ENCODE data around the gene CTU2.

DNA sequence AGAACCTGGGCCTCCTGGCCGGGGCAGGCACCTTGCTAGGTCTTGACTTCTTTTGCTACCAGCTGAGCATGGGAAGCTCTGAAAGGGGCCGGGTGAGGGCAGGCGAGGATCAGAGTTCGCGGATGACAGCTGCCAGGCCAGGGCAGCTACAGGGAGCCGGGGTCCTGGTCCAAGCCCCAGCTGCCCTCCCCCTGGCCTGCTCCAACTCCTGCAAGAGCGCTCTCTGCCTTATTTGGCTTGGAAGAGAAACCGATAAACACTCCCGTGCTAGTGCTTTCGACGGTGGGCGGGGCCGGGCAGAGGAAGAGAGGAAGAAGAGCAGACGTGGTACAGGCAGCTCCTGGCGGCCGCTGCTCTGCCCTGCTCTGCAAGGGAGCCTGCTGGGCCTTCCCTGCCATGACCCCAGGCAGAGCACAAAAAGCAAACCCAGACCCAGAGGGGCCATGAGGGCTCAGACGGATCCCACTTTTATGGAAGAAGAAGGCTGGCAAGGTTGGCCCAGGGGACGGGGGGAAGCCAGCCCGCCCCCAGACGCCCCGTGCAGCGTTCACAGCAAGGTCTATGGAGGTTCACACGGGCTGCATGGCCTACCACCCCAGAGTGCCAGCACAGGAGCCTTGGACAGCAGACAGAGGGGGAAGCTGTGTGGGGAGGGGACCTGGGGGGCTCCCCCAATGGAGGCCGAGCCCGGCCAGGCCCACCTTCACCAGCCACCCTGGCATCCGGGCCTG lies 53.1 kb downstream of the CTU2 start:
- no peak for TF ChIP-seq GATA2 (IDR thresholded peaks at IDR 0.05; ENCODE audit: low read depth, low read length)
- no peak for TF ChIP-seq GATA3 (IDR thresholded peaks at IDR 0.05; ENCODE audit: low read depth, low read length)

All from SH-SY5Y (cell line).